ENCODE results near the gene TTLL5.

DNA sequence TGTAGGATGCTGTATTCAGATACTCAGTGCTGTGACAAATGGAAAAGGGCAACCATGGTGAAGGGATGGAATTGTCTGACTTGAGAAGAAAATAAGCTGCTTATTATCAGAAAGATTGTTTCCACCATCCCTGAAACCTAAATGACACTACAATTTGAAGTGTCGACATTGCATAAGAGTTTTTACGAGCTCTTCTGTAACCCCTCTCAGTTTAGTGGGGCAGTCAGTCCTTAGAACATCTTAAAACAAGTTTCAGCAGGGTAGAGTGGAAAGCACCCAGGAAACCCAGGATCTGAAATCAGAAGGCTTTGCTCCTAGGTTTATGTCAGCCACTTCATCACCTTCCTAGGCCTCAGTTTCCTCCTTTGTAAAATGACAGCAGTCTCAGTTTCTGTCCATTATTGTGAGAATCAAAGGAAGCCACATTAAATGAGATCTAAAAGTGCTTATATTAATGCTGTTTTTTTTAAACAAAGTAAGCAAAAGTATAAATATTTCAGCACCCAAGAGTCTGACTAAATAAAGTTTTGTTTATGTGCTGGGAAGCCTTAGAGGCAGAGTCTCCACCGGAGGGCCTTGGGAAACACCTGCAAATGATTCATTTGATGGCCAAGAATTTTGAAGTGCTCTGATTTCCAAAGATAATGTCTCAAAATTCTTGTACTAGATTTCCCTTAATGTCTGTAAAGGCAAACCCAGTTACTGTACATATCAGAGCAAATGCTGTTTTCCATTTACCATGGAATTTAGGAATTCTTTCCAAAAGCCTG lies 326.3 kb downstream of the TTLL5 start:
- no peak for TF ChIP-seq POLR2A (IDR thresholded peaks at IDR 0.05)
- TF ChIP-seq, protein P1, sequence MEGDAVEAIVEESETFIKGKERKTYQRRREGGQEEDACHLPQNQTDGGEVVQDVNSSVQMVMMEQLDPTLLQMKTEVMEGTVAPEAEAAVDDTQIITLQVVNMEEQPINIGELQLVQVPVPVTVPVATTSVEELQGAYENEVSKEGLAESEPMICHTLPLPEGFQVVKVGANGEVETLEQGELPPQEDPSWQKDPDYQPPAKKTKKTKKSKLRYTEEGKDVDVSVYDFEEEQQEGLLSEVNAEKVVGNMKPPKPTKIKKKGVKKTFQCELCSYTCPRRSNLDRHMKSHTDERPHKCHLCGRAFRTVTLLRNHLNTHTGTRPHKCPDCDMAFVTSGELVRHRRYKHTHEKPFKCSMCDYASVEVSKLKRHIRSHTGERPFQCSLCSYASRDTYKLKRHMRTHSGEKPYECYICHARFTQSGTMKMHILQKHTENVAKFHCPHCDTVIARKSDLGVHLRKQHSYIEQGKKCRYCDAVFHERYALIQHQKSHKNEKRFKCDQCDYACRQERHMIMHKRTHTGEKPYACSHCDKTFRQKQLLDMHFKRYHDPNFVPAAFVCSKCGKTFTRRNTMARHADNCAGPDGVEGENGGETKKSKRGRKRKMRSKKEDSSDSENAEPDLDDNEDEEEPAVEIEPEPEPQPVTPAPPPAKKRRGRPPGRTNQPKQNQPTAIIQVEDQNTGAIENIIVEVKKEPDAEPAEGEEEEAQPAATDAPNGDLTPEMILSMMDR (IDR thresholded peaks at IDR 0.05), result no peak

Measured in tibial nerve (tissue), 3 donors.